Activated naive CD8-positive, alpha-beta T cell (primary cell): Measurements from ENCODE around the gene ABI2.
A peak's percentile ranks its signal among the peaks of the same experiment; 100 is the strongest.

Source experiments
- H3K27ac Mint-ChIP-seq: one replicate; pipeline ENCODE4 v1.8.0; 2021; ENCODE audit warnings: mixed read lengths
- H3K27me3 Mint-ChIP-seq: one replicate; pipeline ENCODE4 v1.8.0; 2021; ENCODE audit warnings: mixed read lengths
- H3K36me3 Mint-ChIP-seq: one replicate; pipeline ENCODE4 v1.8.0; 2021; ENCODE audit warnings: mixed read lengths
- H3K4me1 Mint-ChIP-seq: one replicate; pipeline ENCODE4 v1.8.0; 2021; ENCODE audit warnings: low read depth, mixed read lengths
- H3K4me3 Mint-ChIP-seq: one replicate; pipeline ENCODE4 v1.8.0; 2021; ENCODE audit warnings: mild to moderate bottlenecking, mixed read lengths
- H3K9me3 Mint-ChIP-seq: one replicate; pipeline ENCODE4 v1.8.0; 2021; ENCODE audit warnings: low read depth, mixed read lengths

The ABI2 gene

GRCh38 chr2:203461746-203462145 lies 133.6 kb downstream of the ABI2 start:
- peaks cover 7% of the 10 kb centered on the region for H3K36me3 Mint-ChIP-seq
- no peaks in the 10 kb centered on the region for H3K4me1 Mint-ChIP-seq
- no peak overlapping the region for H3K27ac Mint-ChIP-seq
- H3K27me3 Mint-ChIP-seq: no peaks in the 10 kb centered on the region
- no peaks in the 10 kb centered on the region for H3K9me3 Mint-ChIP-seq
- H3K4me3 Mint-ChIP-seq: no peak overlapping the region

- Mint-ChIP-seq H3K9me3 (no peaks in the 10 kb centered on the region), H3K4me1 (no peaks in the 10 kb centered on the region), H3K36me3 (peaks cover 7% of the 10 kb centered on the region), H3K27ac (no peak overlapping the region), H3K4me3 (no peak overlapping the region), H3K27me3 (no peaks in the 10 kb centered on the region)
Observed at GRCh38 chr2:203462308-203462707, 134.1 kb downstream of the ABI2 start.

GRCh38 chr2:203463266-203463678 lies 135.1 kb downstream of the ABI2 start:
- peaks cover 7% of the 10 kb centered on the region for H3K36me3 Mint-ChIP-seq
- no peaks in the 10 kb centered on the region for H3K9me3 Mint-ChIP-seq
- no peak overlapping the region for H3K4me3 Mint-ChIP-seq
- H3K27ac Mint-ChIP-seq: no peak overlapping the region
- H3K4me1 Mint-ChIP-seq: no peaks in the 10 kb centered on the region
- H3K27me3 Mint-ChIP-seq: no peaks in the 10 kb centered on the region

- H3K4me1 Mint-ChIP-seq: no peaks in the 10 kb centered on the region
- H3K4me3 Mint-ChIP-seq: no peak overlapping the region
- no peak overlapping the region for H3K27ac Mint-ChIP-seq
- H3K9me3 Mint-ChIP-seq: no peaks in the 10 kb centered on the region
- peaks cover 2% of the 10 kb centered on the region for H3K36me3 Mint-ChIP-seq
- no peaks in the 10 kb centered on the region for H3K27me3 Mint-ChIP-seq
Observed at GRCh38 chr2:203469546-203469945, 141.4 kb downstream of the ABI2 start.

- H3K27me3 Mint-ChIP-seq: no peaks in the 10 kb centered on the region
- H3K4me1 Mint-ChIP-seq: no peaks in the 10 kb centered on the region
- H3K36me3 Mint-ChIP-seq: no peaks in the 10 kb centered on the region
- H3K27ac Mint-ChIP-seq: no peak overlapping the region
- no peaks in the 10 kb centered on the region for H3K9me3 Mint-ChIP-seq
- H3K4me3 Mint-ChIP-seq: no peak overlapping the region
Observed at GRCh38 chr2:203470371-203470770, 142.2 kb downstream of the ABI2 start.

GRCh38 chr2:203471323-203471722 lies 143.1 kb downstream of the ABI2 start:
- Mint-ChIP-seq H3K4me3 (no peak overlapping the region), H3K27me3 (no peaks in the 10 kb centered on the region), H3K4me1 (no peaks in the 10 kb centered on the region), H3K27ac (no peak overlapping the region), H3K36me3 (no peaks in the 10 kb centered on the region), H3K9me3 (no peaks in the 10 kb centered on the region)

GRCh38 chr2:203476881-203477280 lies 148.7 kb downstream of the ABI2 start:
- Mint-ChIP-seq H3K4me1 (no peaks in the 10 kb centered on the region), H3K27me3 (no peaks in the 10 kb centered on the region), H3K4me3 (no peak overlapping the region), H3K36me3 (no peaks in the 10 kb centered on the region), H3K27ac (no peak overlapping the region), H3K9me3 (no peaks in the 10 kb centered on the region)

GRCh38 chr2:203480623-203481022 lies 152.4 kb downstream of the ABI2 start:
- H3K36me3 Mint-ChIP-seq: no peaks in the 10 kb centered on the region
- H3K4me3 Mint-ChIP-seq: no peak overlapping the region
- H3K4me1 Mint-ChIP-seq: peaks cover 10% of the 10 kb centered on the region
- H3K9me3 Mint-ChIP-seq: no peaks in the 10 kb centered on the region
- H3K27ac Mint-ChIP-seq: no peak overlapping the region
- no peaks in the 10 kb centered on the region for H3K27me3 Mint-ChIP-seq

- no peaks in the 10 kb centered on the region for H3K27me3 Mint-ChIP-seq
- H3K9me3 Mint-ChIP-seq: no peaks in the 10 kb centered on the region
- H3K36me3 Mint-ChIP-seq: peaks cover 2% of the 10 kb centered on the region
- no peak overlapping the region for H3K4me3 Mint-ChIP-seq
- peaks cover 12% of the 10 kb centered on the region for H3K4me1 Mint-ChIP-seq
- H3K27ac Mint-ChIP-seq: peak overlapping the region; percentile 51
Observed at GRCh38 chr2:203484266-203485112, 156.3 kb downstream of the ABI2 start.

- Mint-ChIP-seq H3K4me1 (peaks cover 18% of the 10 kb centered on the region), H3K27me3 (no peaks in the 10 kb centered on the region), H3K4me3 (no peak overlapping the region)
Observed at GRCh38 chr2:203489531-203489930, 161.3 kb downstream of the ABI2 start.

GRCh38 chr2:203490391-203490790 lies 162.2 kb downstream of the ABI2 start:
- H3K27me3 Mint-ChIP-seq: no peaks in the 10 kb centered on the region
- H3K27ac Mint-ChIP-seq: no peak overlapping the region
- peaks cover 4% of the 10 kb centered on the region for H3K36me3 Mint-ChIP-seq
- H3K4me3 Mint-ChIP-seq: no peak overlapping the region
- H3K4me1 Mint-ChIP-seq: peaks cover 14% of the 10 kb centered on the region
- no peaks in the 10 kb centered on the region for H3K9me3 Mint-ChIP-seq

More at GRCh38 chr2:203489531-203489930, 161.3 kb downstream of the ABI2 start:
- Mint-ChIP-seq H3K9me3 (no peaks in the 10 kb centered on the region), H3K27ac (no peak overlapping the region), H3K36me3 (peaks cover 4% of the 10 kb centered on the region)

GRCh38 chr2:203492965-203493364 lies 164.8 kb downstream of the ABI2 start:
- Mint-ChIP-seq H3K4me3 (no peak overlapping the region), H3K27me3 (no peaks in the 10 kb centered on the region), H3K9me3 (no peaks in the 10 kb centered on the region), H3K4me1 (peaks cover 12% of the 10 kb centered on the region), H3K36me3 (peaks cover 3% of the 10 kb centered on the region), H3K27ac (peak overlapping the region; percentile 28)
